Stimulated activated CD4-positive, alpha-beta T cell treated with anti-CD3 and anti-CD28 coated beads, Interleukin-12 subunit alpha, Interleukin-12 subunit beta, amount 100 ng/mL, for 48 hours (primary cell): ENCODE results near the gene MAN1C1.

Experiments used
- DNase-seq, 3 donors: peaks; one replicate each; pipeline ENCODE4 v3.0.0-alpha.2; 2020; ENCODE audit warnings: low read depth in 2 of 3, low spot score in 1 of 3

MAN1C1 gene

GRCh38 chr1:25756215-25756614 lies 139.6 kb downstream of the MAN1C1 start:
- DNase-seq, result no peak

GRCh38 chr1:25757151-25757845 lies 140.7 kb downstream of the MAN1C1 start:
- no peak for DNase-seq

GRCh38 chr1:25757846-25758185 lies 141.2 kb downstream of the MAN1C1 start:
- no peak for DNase-seq

- no peak for DNase-seq
Observed at GRCh38 chr1:25758466-25759070, 142.0 kb downstream of the MAN1C1 start.

GRCh38 chr1:25760122-25760719 lies 143.6 kb downstream of the MAN1C1 start:
- no peak for DNase-seq

- DNase-seq, result no peak
Observed at GRCh38 chr1:25760871-25761270, 144.3 kb downstream of the MAN1C1 start.

GRCh38 chr1:25763493-25763892 lies 146.9 kb downstream of the MAN1C1 start:
- DNase-seq, result no peak

GRCh38 chr1:25765136-25765922 lies 148.7 kb downstream of the MAN1C1 start:
- no peak for DNase-seq

- no peak for DNase-seq
Observed at GRCh38 chr1:25765923-25766589, 149.5 kb downstream of the MAN1C1 start.

- no peak for DNase-seq
Observed at GRCh38 chr1:25766721-25767436, 150.3 kb downstream of the MAN1C1 start.

- DNase-seq, result no peak
Observed at GRCh38 chr1:25767437-25767770, 150.8 kb downstream of the MAN1C1 start.

- DNase-seq, result no peak
Observed at GRCh38 chr1:25768999-25769398, 152.4 kb downstream of the MAN1C1 start.

GRCh38 chr1:25769625-25770383 lies 153.2 kb downstream of the MAN1C1 start:
- DNase-seq, result no peak

- DNase-seq, result no peak
Observed at GRCh38 chr1:25770541-25771220, 154.1 kb downstream of the MAN1C1 start.

GRCh38 chr1:25771221-25772114 lies 154.9 kb downstream of the MAN1C1 start:
- peak in 1 of 3 donors; percentile 8 for DNase-seq

GRCh38 chr1:25772164-25772563 lies 155.6 kb downstream of the MAN1C1 start:
- DNase-seq, result no peak

- DNase-seq, result no peak
Observed at GRCh38 chr1:25772692-25773245, 156.2 kb downstream of the MAN1C1 start.

- no peak for DNase-seq
Observed at GRCh38 chr1:25773441-25774125, 157.0 kb downstream of the MAN1C1 start.
